ENCODE results near the gene SDK1.

DNA sequence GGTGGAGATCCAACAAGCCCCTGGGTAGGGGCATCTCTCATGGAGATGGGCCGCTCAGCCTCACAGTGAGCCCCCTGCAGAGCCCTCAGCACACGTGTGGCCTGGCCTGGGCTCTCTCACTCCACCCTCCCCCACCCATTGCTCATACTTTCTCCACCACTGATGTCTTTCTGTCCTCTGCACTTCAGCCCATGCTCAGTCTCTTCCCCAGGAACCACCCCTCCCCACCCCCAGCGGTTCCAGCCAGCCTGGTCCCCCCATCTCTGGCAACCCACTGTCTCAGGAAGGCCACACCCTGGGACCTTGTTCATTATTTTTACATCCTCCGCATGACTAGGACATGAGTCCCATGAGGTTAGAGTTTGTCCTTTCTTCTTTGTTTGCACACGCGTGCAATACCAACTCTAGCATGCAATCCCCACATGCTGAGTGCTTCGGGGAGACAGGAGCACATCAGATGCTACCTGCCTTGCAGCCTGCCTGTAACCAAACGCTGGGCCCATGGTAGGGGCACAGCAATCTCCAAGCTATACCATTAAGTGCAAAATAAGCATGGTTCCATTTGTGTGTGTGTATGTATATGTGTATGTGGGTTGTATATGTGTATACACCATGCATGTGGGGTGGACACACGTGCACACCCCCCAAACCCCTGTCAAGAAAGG lies 972.6 kb downstream of the SDK1 start:
- TF ChIP-seq, protein P1, sequence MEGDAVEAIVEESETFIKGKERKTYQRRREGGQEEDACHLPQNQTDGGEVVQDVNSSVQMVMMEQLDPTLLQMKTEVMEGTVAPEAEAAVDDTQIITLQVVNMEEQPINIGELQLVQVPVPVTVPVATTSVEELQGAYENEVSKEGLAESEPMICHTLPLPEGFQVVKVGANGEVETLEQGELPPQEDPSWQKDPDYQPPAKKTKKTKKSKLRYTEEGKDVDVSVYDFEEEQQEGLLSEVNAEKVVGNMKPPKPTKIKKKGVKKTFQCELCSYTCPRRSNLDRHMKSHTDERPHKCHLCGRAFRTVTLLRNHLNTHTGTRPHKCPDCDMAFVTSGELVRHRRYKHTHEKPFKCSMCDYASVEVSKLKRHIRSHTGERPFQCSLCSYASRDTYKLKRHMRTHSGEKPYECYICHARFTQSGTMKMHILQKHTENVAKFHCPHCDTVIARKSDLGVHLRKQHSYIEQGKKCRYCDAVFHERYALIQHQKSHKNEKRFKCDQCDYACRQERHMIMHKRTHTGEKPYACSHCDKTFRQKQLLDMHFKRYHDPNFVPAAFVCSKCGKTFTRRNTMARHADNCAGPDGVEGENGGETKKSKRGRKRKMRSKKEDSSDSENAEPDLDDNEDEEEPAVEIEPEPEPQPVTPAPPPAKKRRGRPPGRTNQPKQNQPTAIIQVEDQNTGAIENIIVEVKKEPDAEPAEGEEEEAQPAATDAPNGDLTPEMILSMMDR (IDR thresholded peaks at IDR 0.05): no peak
- TF ChIP-seq POLR2A (IDR thresholded peaks at IDR 0.05): no peak

Measured in uterus (tissue), 2 donors.